GM18870 (cell line): ENCODE results near the gene AAK1.
"Not testable (repeated sequence)": the region's sequence is repeated elsewhere in the genome, so short reads cannot be mapped to it uniquely, and the experiment has no call there.

Experiments
- ATAC-seq: cut with Tn5 transposase; IDR thresholded peaks from one replicate; pipeline ENCODE4 v1.9.1; 2021; ENCODE audit warnings: moderate library complexity; ENCODE audit not compliant: unreplicated experiment

Gene AAK1

GRCh38 chr2:69576880-69577279, 66.7 kb downstream of the AAK1 start:
- no peak for ATAC-seq

- ATAC-seq = no peak
Observed at GRCh38 chr2:69575926-69576325, 67.6 kb downstream of the AAK1 start.

GRCh38 chr2:69575371-69575770, 68.2 kb downstream of the AAK1 start:
- ATAC-seq = not testable (repeated sequence)

- no peak for ATAC-seq
Observed at GRCh38 chr2:69572641-69573040, 70.9 kb downstream of the AAK1 start.

- no peak for ATAC-seq
Observed at GRCh38 chr2:69571189-69571588, 72.3 kb downstream of the AAK1 start.

- ATAC-seq = no peak
Observed at GRCh38 chr2:69570474-69570873, 73.1 kb downstream of the AAK1 start.

- no peak for ATAC-seq
Observed at GRCh38 chr2:69567909-69568300, 75.6 kb downstream of the AAK1 start.

GRCh38 chr2:69567157-69567908, 76.2 kb downstream of the AAK1 start:
- ATAC-seq = no peak

GRCh38 chr2:69566669-69567068, 76.9 kb downstream of the AAK1 start:
- ATAC-seq = no peak

- no peak for ATAC-seq
Observed at GRCh38 chr2:69565431-69565839, 78.1 kb downstream of the AAK1 start.

- no peak for ATAC-seq
Observed at GRCh38 chr2:69564604-69565003, 78.9 kb downstream of the AAK1 start.

- ATAC-seq = no peak
Observed at GRCh38 chr2:69563021-69563420, 80.5 kb downstream of the AAK1 start.

GRCh38 chr2:69561101-69561500, 82.4 kb downstream of the AAK1 start:
- no peak for ATAC-seq

GRCh38 chr2:69560147-69560482, 83.4 kb downstream of the AAK1 start:
- no peak for ATAC-seq

- peak; percentile 44 for ATAC-seq
Observed at GRCh38 chr2:69559442-69560146, 83.9 kb downstream of the AAK1 start.

GRCh38 chr2:69556008-69556407, 87.5 kb downstream of the AAK1 start:
- ATAC-seq = no peak

GRCh38 chr2:69554981-69555380, 88.6 kb downstream of the AAK1 start:
- no peak for ATAC-seq

GRCh38 chr2:69554568-69554967, 89.0 kb downstream of the AAK1 start:
- no peak for ATAC-seq

- ATAC-seq = no peak
Observed at GRCh38 chr2:69553991-69554390, 89.5 kb downstream of the AAK1 start.

- not testable (repeated sequence) for ATAC-seq
Observed at GRCh38 chr2:69550511-69550910, 93.0 kb downstream of the AAK1 start.

GRCh38 chr2:69549421-69549820, 94.1 kb downstream of the AAK1 start:
- ATAC-seq = no peak

- ATAC-seq = no peak
Observed at GRCh38 chr2:69547984-69548715, 95.4 kb downstream of the AAK1 start.
